Ammon's horn (tissue), 1 donor: ENCODE results near the gene RNU6-7.

Experiments used
- DNase-seq: peaks from one replicate; pipeline ENCODE4 v3.0.0-alpha.2; 2016; ENCODE audit warnings: low spot score

RNU6-7 gene

GRCh38 chr14:32201816-32202490 is at the start of gene RNU6-7:
Gene RNU6-7, plus strand, starts transcription at chr14:32202045.
- DNase-seq, result peak; percentile 36

GRCh38 chr14:32166029-32166428 is 35.8 kb upstream of the RNU6-7 start:
- no peak for DNase-seq

GRCh38 chr14:32166924-32167323 is 34.9 kb upstream of the RNU6-7 start:
- DNase-seq, result no peak

GRCh38 chr14:32167907-32168306 is 33.9 kb upstream of the RNU6-7 start:
- DNase-seq, result no peak

- DNase-seq, result no peak
Observed at GRCh38 chr14:32169191-32169590, 32.7 kb upstream of the RNU6-7 start.

- no peak for DNase-seq
Observed at GRCh38 chr14:32171469-32171868, 30.4 kb upstream of the RNU6-7 start.

- DNase-seq, result no peak
Observed at GRCh38 chr14:32183151-32184058, 18.4 kb upstream of the RNU6-7 start.

- no peak for DNase-seq
Observed at GRCh38 chr14:32185097-32185496, 16.7 kb upstream of the RNU6-7 start.

GRCh38 chr14:32186248-32186647 is 15.6 kb upstream of the RNU6-7 start:
- DNase-seq, result no peak

- no peak for DNase-seq
Observed at GRCh38 chr14:32189811-32190210, 12.0 kb upstream of the RNU6-7 start.

GRCh38 chr14:32190673-32191072 is 11.2 kb upstream of the RNU6-7 start:
- peak; percentile 10 for DNase-seq

- no peak for DNase-seq
Observed at GRCh38 chr14:32192712-32193373, 9.0 kb upstream of the RNU6-7 start.

- DNase-seq, result no peak
Observed at GRCh38 chr14:32193532-32193931, 8.3 kb upstream of the RNU6-7 start.

- no peak for DNase-seq
Observed at GRCh38 chr14:32195636-32196035, 6.2 kb upstream of the RNU6-7 start.

- no peak for DNase-seq
Observed at GRCh38 chr14:32197919-32198318, 3.9 kb upstream of the RNU6-7 start.

GRCh38 chr14:32200368-32201192 is 1.3 kb upstream of the RNU6-7 start:
- DNase-seq, result no peak

- DNase-seq, result peak; percentile 71
Observed at GRCh38 chr14:32201193-32201815, 541 bp upstream of the RNU6-7 start.

- DNase-seq, result no peak
Observed at GRCh38 chr14:32202491-32202997, 699 bp downstream of the RNU6-7 start.

GRCh38 chr14:32202998-32203882 is 1.4 kb downstream of the RNU6-7 start, which contains the start of gene RNU6-8:
Gene RNU6-8, minus strand, starts transcription at chr14:32203269.
- DNase-seq, result peak; percentile 78

- DNase-seq, result no peak
Observed at GRCh38 chr14:32203928-32204357, 2.1 kb downstream of the RNU6-7 start.
